B cell (primary cell): ENCODE data around the gene LRRC47. TPM values are rescaled to one million over a fixed set of nuclear protein-coding genes. Genes with fewer than 3 reads are reported as not detected.
"Not testable (repeated sequence)": the region's sequence is repeated elsewhere in the genome, so short reads cannot be mapped to it uniquely, and the experiment has no call there.

ENCODE experiments used
- ATAC-seq: fragments of 200-7000 bp; cut with Tn5 transposase; one replicate; pipeline ENCODE4 v1.10.0; 2021; ENCODE audit warnings: low read depth, mild to moderate bottlenecking, moderate number of reproducible peaks, moderate library complexity
- CTCF ChIA-PET: fragments of 350-600 bp; sonication (Branson Sonifier 250); formaldehyde crosslinking; loops from one replicate; lab custom pipeline; 2021; ENCODE audit warnings: antibody characterized with exemption, inconsistent platforms; lab: Charles Lee
- POLR2A ChIA-PET: fragments of 350-600 bp; sonication (Branson Sonifier 250); formaldehyde crosslinking; loops from one replicate; lab custom pipeline; 2021; ENCODE audit warnings: antibody characterized with exemption; lab: Charles Lee
- DNase-seq: peaks from one replicate; pipeline ENCODE4 v3.0.0; 2013
- H2AFZ ChIP-seq: 2 replicates; pipeline ENCODE4 v1.6.1; 2012; ENCODE audit warnings: mild to moderate bottlenecking, low read depth, low read length; ENCODE audit not compliant: insufficient read depth, poor library complexity, severe bottlenecking
- H3K27ac ChIP-seq, 2 donors: 1 replicate in 1 of 2; 2 replicates in 1 of 2; pipeline ENCODE4 v1.5.1; 2012 to 2013; ENCODE audit warnings: low read length in 2 of 2, mild to moderate bottlenecking in 2 of 2, moderate library complexity in 1 of 2
- H3K27me3 ChIP-seq, 4 experiments: fragments of 200-600 bp in 1 of 4; sonication (generic) in 1 of 4; replicated peaks in 1 of 4; 1 replicate in 2 of 4; 2 replicates in 2 of 4; pipeline versions ENCODE4 v1.6.1 to v1.7.0; 2013 to 2016; ENCODE audit warnings: low read length in 3 of 4, mild to moderate bottlenecking in 2 of 4, mixed read lengths in 1 of 4, moderate library complexity in 1 of 4; ENCODE audit not compliant: insufficient read depth in 4 of 4, control insufficient read depth in 3 of 4; ENCODE audit errors: control extremely low read depth in 1 of 4
- H3K36me3 ChIP-seq, 2 experiments: replicated peaks in 1 of 2; 1 replicate in 1 of 2; 2 replicates in 1 of 2; pipeline versions ENCODE4 v1.6.1 to v1.7.1; 2013; ENCODE audit warnings: low read length in 1 of 2; ENCODE audit not compliant: insufficient read depth in 2 of 2, control insufficient read depth in 1 of 2; ENCODE audit errors: control extremely low read depth in 1 of 2, extremely low read depth in 1 of 2
- H3K4me1 ChIP-seq, 2 donors: fragments of 200-600 bp in 1 of 2; sonication (generic) in 1 of 2; 1 replicate in 1 of 2; 2 replicates in 1 of 2; pipeline versions ENCODE4 v1.5.1 to v1.6.1; 2013 to 2017; ENCODE audit warnings: low read length in 2 of 2; ENCODE audit not compliant: control insufficient read depth in 2 of 2, insufficient read depth in 2 of 2
- H3K4me2 ChIP-seq: replicated peaks from 2 replicates; pipeline ENCODE3; 2012; ENCODE audit warnings: mild to moderate bottlenecking, low read depth, low read length; ENCODE audit not compliant: poor library complexity, severe bottlenecking
- H3K4me3 ChIP-seq, 5 experiments: fragments of 200-600 bp in 1 of 5; sonication (generic) in 1 of 5; 1 replicate in 3 of 5; 2 replicates in 2 of 5; pipeline versions ENCODE4 v1.5.1 to v1.7.0; 2011 to 2016; ENCODE audit warnings: low read length in 4 of 5, mild to moderate bottlenecking in 4 of 5, low read depth in 2 of 5, control low read depth in 1 of 5, moderate library complexity in 1 of 5; ENCODE audit not compliant: insufficient read depth in 1 of 5; ENCODE audit errors: control extremely low read depth in 1 of 5, extremely low read depth in 1 of 5
- H3K79me2 ChIP-seq: fragments of 200-600 bp; sonication (generic); one replicate; pipeline ENCODE4 v1.6.0; 2016; ENCODE audit warnings: low read length; ENCODE audit not compliant: control insufficient read depth, insufficient read depth
- H3K9ac ChIP-seq: fragments of 200-600 bp; sonication (generic); 2 replicates; pipeline ENCODE4 v1.6.1; 2017; ENCODE audit warnings: mild to moderate bottlenecking, low read length, moderate library complexity
- H3K9me3 ChIP-seq, 3 donors: one replicate each; pipeline versions ENCODE4 v1.6.1 to v1.7.1; 2013; ENCODE audit warnings: low read length in 2 of 3; ENCODE audit not compliant: control insufficient read depth in 2 of 3, insufficient read depth in 1 of 3; ENCODE audit errors: control extremely low read depth in 1 of 3
- H4K20me1 ChIP-seq: 2 replicates; pipeline ENCODE4 v1.6.0; 2012; ENCODE audit warnings: mild to moderate bottlenecking, low read length; ENCODE audit not compliant: insufficient read depth, control insufficient read depth, poor library complexity, severe bottlenecking
- H3K27ac Mint-ChIP-seq: one replicate; pipeline ENCODE4 v1.8.0; 2021; ENCODE audit warnings: mixed read lengths
- H3K27me3 Mint-ChIP-seq: one replicate; pipeline ENCODE4 v1.8.0; 2021; ENCODE audit warnings: mixed read lengths
- H3K4me1 Mint-ChIP-seq: one replicate; pipeline ENCODE4 v1.8.0; 2021; ENCODE audit warnings: mixed read lengths
- H3K4me3 Mint-ChIP-seq: one replicate; pipeline ENCODE4 v1.8.0; 2021; ENCODE audit warnings: mixed read lengths
- H3K9me3 Mint-ChIP-seq: one replicate; pipeline ENCODE4 v1.8.0; 2022; ENCODE audit warnings: mixed read lengths; ENCODE audit not compliant: insufficient read depth
- CTCF ChIP-seq: fragments of 200-600 bp; IDR thresholded peaks from one replicate; pipeline ENCODE4 v1.8.0; 2022; ENCODE audit warnings: antibody characterized with exemption, mild to moderate bottlenecking
- EZH2 ChIP-seq: IDR thresholded peaks from 2 replicates; pipeline ENCODE4 v1.6.1; 2012; ENCODE audit warnings: borderline replicate concordance, low read depth, mild to moderate bottlenecking, moderate library complexity, low read length; ENCODE audit not compliant: insufficient read depth, poor library complexity, severe bottlenecking
- WGBS: methylation state at CpG from one replicate; pipeline ENCODE4 v1.1.5; 2013; ENCODE audit warnings: missing lambda C conversion rate; ENCODE audit not compliant: insufficient coverage; 5-methylcytosine and 5-hydroxymethylcytosine counted together
- intact Hi-C: fragments of 100-400 bp; cut with micrococcal nuclease; formaldehyde crosslinking; loops from one replicate; pipeline ENCODE4 v1.10.0; 2022
- polyA plus RNA-seq: library from polyadenylated mRNA; depleted of rRNA; stranded (reverse); fragments of >200 nt; gene quantifications from 2 replicates; pipeline ENCODE4 v1.2.3, GENCODE V29; 2012
- total RNA-seq, 2 donors: library from RNA; stranded (reverse); fragments of 120-200 nt in 1 of 2; gene quantifications; 1 replicate in 1 of 2; 2 replicates in 1 of 2; pipeline versions ENCODE4 v1.2.3 to v1.2.4, GENCODE V29; 2013 to 2022

LRRC47 gene
- total and polyA plus RNA-seq, 2 donors (not counting 1 experiment from before 2014, with no cell fraction given) = 16.7 to 48.2 TPM

GRCh38 chr1:3803905-3804626 is 7.8 kb upstream of the LRRC47 start:
- H3K9me3 ChIP-seq = peaks cover 0 to 7% (median 0%) of the 10 kb centered on the region in 3 donors
- DNase-seq (no peak), ATAC-seq (no peak)
- H3K4me2 ChIP-seq = no peak overlapping the region
- Mint-ChIP-seq H3K9me3 (no peaks in the 10 kb centered on the region), H3K4me1 (peaks cover 4% of the 10 kb centered on the region), H3K27ac (no peak overlapping the region), H3K4me3 (no peak overlapping the region), H3K27me3 (peaks cover 30% of the 10 kb centered on the region)
- H3K36me3 ChIP-seq = no peaks in the 10 kb centered on the region
- no peaks in the 10 kb centered on the region for H3K79me2 ChIP-seq
- no peak overlapping the region for H3K9ac ChIP-seq
- 71% methylated on average over 18 of the region's 19 CpGs for WGBS
- peaks cover 0 to 3% of the 10 kb centered on the region in 2 donors for H3K4me1 ChIP-seq
- intact Hi-C loops = loop anchor here (5.0 kb wide), 1 partner anchor 352 kb away; the partner anchor contains the start of gene ARHGEF16
- no peak overlapping the region for H2AFZ ChIP-seq
- no peak overlapping the region for H3K27ac ChIP-seq
- H3K4me3 ChIP-seq = no peak overlapping the region
- H3K27me3 ChIP-seq = peaks cover 0 to 14% (median 4%) of the 10 kb centered on the region in 4 experiments
- POLR2A ChIA-PET = no interaction called here
- no peaks in the 10 kb centered on the region for H4K20me1 ChIP-seq
- CTCF ChIA-PET = interaction anchor here (1.4 to 3.6 kb wide), 3 partner anchors 37 to 351 kb away, joined by 3 to 15 read pairs (median 4); no protein-coding TSS in a partner anchor
- no peak for TF ChIP-seq CTCF
- TF ChIP-seq EZH2 = no peak

- DNase-seq, H3K27ac Mint-ChIP-seq, H3K4me3 Mint-ChIP-seq, H3K4me1 ChIP-seq, H3K79me2 ChIP-seq, H3K9ac ChIP-seq, H3K9me3 ChIP-seq, ATAC-seq, H3K27ac ChIP-seq, H4K20me1 ChIP-seq, H3K4me3 ChIP-seq, H3K4me2 ChIP-seq, H3K36me3 ChIP-seq, POLR2A ChIA-PET, H3K9me3 Mint-ChIP-seq: not testable (repeated sequence)
- CTCF ChIA-PET = interaction anchor here (1.0 to 3.6 kb wide), 4 partner anchors 25 to 348 kb away, joined by 4 to 15 read pairs (median 4); no protein-coding TSS in a partner anchor
- H3K27me3 Mint-ChIP-seq = peaks cover 29% of the 10 kb centered on the region
- no CpG with 5 or more reads among the region's 3 CpGs for WGBS
- Histone ChIP-seq H2AFZ (peak overlapping the region; percentile 51), H3K27me3 (peaks cover 0 to 14% (median 4%) of the 10 kb centered on the region in 4 experiments)
- intact Hi-C loops = loop anchor here (5.0 kb wide), 1 partner anchor 348 kb away; the partner anchor contains the start of gene ARHGEF16
- H3K4me1 Mint-ChIP-seq = peaks cover 13% of the 10 kb centered on the region
Observed at GRCh38 chr1:3800795-3801194, 4.5 kb upstream of the LRRC47 start.
